HG03066 (cell line): ENCODE measurements around the gene SPEM2.

Experiments
- ATAC-seq: cut with Tn5 transposase; IDR thresholded peaks from one replicate; pipeline ENCODE4 v1.9.1; 2021; ENCODE audit warnings: low read depth; ENCODE audit not compliant: unreplicated experiment

Gene SPEM2

DNA sequence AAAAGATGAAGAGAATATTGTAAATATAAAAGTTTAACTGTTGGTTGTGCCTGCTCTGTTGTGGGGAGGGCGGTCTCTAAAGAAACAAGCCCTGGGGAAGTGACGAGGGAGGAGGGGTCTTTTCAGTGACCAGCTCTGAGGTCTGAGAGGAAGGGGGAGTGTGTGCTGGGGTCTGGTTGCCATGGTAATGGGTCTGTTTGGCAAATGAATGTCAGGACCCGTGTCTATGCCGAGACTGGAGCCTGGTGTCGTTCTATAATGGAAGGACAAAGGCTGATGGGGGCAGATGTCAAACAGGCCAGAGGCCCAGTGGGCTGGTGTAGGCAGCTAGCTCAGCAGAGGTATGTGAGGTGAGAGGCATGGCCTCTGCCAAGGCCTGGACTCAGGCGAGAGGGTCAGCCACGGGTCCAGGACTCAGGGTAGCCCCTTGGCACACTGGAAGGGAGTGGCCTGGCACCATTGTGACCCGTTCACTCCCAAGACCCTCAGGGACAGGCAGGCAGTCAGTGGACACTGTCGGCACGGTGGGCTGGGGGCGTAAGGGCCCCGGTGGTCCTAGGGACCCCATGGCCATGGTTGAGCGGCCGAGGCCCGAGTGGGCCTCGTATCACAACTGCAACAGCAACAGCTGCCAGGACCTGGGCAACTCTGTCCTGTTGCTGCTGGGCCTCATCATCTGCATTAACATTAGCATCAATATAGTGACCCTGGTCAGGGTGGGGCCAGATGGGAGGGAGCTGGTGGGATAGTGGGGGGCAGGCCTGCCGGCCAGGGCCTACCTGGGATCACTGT is 5.4 kb upstream of the SPEM2 start, which contains the start of gene SPEM1:
Gene SPEM1, plus strand, starts transcription at position 506 of the 792 bp plus-strand sequence. Its CDS starts 61 bp downstream, at position 567.
- ATAC-seq = no peak

DNA sequence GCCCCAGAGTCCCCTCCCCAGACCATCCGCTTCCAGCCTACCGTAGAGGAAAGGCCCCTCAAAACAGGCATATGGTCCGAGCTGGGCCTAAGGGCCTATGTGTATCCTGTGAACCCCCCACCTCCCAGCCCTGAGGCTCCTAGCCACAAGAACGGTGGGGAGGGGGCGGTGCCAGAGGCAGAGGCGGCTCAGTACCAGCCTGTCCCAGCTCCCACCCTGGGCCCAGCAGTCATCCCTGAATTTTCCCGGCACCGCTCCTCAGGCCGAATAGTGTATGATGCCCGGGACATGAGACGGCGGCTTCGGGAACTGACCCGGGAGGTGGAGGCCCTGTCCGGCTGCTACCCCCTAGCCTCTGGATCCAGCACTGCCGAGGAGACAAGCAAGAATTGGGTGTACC is 4.2 kb upstream of the SPEM2 start:
- ATAC-seq = no peak

DNA sequence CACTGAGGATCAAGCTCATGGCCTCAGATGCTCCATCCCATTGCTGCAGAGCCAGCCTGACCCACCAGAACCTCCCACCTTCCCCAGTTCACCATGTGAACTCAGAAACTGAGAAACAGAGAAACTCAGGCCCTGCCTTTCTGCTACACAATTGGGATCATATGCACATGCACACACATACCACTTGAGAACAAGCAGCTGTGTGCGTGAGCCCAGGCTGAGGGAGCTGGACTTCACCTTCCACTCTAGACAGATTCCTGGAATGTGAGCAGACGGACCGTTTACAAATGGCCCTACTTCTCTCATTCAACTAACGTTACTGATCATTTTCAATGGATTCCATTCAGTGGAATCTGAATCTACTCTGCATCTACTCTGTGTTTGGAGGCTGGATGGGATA is 1.7 kb upstream of the SPEM2 start:
- ATAC-seq = no peak

DNA sequence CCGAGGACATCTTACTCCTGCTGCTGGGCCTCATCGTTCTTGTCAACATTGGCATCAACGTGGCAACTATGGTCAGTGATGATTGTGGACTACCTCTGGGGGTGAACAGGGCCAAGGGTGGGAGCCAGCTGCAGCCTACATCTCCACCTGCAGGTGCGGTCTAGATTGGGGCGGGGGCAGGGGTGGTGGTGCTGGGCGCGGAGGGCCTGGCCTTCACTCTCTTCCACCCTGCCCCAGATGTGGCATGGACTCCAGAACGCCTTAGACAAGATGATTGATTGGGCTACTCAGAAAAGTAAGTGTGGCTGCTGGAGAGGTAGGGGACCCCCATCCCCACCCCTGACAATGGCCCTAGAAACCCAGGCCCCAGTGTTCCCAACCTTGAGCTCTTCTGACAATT is 340 bp downstream of the SPEM2 start:
- no peak for ATAC-seq

DNA sequence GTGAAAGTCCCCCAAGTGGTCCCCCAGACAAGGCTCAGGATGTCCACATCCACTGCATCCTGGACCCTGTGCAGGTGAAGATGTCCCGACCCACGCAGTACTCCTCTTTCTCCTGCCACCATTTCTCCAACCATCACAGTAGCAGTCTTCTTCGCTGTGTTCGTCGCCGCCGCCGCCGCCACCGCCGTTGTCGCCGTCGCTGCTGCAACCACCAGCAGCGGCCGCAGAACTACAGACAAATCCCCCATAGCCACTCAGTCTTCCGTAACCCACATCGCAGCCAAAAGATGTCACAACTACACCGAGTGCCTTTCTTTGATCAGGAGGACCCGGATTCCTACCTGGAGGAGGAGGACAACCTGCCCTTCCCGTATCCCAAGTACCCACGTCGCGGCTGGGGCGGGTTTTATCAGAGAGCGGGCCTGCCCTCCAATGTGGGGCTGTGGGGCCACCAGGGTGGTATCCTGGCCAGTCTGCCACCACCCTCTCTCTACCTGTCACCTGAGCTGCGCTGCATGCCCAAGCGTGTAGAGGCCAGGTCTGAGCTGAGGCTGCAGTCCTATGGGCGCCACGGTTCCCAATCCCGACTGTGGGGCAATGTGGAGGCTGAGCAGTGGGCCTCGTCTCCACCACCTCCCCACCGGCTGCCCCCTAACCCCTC is 917 bp downstream of the SPEM2 start:
- ATAC-seq = no peak

DNA sequence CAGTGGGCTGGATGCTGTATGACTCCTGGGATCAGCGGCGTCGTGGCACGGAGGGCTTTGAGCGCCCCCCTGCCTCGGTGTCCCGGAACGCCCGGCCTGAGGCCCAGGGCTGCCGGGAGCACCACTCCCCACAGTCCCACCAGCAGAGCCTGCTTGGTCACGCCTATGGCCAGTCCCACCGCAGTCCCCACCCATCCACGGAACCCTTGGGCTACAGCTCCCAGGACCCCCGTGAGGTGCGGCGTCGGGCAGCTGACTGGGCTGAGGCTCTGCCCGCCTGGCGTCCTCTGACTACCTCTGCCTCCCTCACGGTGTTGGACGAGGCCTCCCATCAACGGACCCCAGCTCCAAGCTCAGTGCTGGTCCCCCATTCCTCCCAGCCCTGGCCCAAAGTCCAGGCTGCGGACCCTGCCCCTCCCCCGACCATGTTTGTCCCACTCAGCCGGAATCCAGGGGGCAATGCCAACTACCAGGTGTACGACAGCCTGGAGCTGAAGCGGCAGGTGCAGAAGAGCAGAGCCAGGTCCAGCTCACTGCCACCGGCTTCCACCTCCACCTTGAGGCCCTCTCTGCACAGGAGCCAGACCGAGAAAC is 1.6 kb downstream of the SPEM2 start:
- no peak for ATAC-seq

DNA sequence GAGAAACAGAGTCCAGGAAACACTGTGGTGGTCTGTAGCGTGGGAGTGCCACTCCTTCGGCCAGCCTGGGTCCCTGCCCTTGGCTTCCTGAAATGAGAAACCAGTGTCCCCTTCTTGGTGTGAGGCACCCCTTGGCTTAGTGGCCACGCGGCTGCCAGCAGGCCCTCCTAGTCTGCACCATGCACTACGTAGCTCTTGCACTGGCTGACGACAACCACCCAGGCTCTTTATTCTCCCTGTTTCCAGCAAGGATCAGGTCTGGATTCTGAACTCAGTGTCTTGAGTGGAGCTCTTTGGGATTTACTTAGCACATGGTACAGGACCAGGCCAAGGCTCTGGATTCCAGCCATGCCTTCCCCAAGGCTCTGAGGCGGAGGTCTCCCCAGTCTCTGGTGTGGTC is 2.1 kb downstream of the SPEM2 start:
- ATAC-seq = no peak

DNA sequence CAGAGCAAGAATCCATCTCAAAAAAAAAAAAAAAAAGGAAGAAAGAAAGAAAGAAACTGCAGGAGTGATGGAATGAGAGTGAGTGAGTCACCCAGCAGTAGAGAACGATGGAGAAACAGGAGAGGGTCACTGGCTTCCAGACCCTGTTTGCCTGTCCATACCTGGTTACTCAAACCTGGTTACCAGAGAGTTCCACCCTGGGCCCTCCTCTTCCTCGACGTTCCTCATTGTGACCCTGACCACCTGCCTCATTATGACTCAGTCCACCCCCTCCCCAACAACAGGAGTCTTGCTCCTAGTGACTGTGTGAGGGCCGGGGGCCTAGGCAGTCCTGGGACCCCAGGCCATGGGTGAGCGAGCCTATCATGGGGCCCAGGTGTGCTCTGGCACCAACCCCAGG is 3.1 kb downstream of the SPEM2 start, which contains the start of gene SPEM3:
Gene SPEM3, plus strand, starts transcription at position 301 of the 400 bp plus-strand sequence. Its CDS starts 46 bp downstream, at position 347.
- no peak for ATAC-seq

DNA sequence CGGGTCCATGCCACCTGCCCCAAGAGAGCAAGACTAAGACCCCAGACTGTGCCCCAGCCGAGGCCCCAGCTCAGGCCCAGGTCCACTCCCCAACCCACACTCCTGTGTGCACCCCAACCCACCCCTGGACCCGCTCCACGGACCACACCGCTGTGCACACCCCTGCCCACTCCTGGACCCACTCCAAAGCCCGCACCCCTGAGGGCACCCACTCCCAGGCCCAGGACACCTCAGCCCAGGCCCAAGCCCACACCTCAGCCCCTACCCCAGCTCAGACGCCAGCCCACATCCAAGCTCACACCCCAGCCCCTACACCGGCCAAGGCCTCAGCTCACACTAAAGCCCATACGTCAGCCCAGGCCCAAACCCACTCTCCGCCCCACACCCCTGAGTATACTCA is 4.3 kb downstream of the SPEM2 start:
- no peak for ATAC-seq

DNA sequence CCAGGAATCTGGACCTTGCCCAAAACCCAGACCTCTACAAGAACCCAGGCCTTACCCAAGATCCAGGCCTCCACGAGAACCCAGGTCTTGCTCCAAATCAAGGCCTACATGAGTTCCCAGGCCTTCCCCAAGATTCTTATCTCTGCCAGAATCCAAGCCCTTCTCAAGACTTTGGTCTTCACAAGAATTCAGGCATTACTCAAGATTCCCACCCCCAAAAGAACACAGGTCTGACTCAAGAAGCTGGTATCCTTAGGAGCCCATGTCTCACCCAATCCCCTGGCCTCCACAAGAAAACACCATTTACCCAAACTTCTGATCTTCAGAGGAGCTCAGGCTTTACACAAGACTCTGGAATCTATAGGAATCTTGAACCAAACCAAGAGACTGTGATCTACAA is 5.8 kb downstream of the SPEM2 start:
- ATAC-seq = no peak

DNA sequence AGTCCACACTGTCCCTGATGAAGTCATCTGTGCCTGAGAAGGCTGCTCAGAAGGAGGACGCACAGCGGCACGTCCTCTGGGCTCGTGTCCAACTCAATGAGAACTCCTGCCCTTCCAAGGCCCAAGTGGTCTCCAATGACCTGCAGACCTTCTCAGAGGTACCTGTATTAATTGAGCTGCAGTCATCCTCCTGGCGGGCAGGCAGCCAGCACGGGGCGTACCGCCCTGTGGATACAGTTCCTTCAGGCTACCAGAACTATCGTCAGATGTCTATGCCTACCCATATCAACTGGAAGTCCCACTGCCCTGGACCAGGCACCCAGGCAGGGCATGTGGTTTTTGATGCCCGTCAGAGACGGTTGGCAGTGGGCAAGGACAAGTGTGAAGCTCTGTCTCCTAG is 6.9 kb downstream of the SPEM2 start:
- no peak for ATAC-seq

DNA sequence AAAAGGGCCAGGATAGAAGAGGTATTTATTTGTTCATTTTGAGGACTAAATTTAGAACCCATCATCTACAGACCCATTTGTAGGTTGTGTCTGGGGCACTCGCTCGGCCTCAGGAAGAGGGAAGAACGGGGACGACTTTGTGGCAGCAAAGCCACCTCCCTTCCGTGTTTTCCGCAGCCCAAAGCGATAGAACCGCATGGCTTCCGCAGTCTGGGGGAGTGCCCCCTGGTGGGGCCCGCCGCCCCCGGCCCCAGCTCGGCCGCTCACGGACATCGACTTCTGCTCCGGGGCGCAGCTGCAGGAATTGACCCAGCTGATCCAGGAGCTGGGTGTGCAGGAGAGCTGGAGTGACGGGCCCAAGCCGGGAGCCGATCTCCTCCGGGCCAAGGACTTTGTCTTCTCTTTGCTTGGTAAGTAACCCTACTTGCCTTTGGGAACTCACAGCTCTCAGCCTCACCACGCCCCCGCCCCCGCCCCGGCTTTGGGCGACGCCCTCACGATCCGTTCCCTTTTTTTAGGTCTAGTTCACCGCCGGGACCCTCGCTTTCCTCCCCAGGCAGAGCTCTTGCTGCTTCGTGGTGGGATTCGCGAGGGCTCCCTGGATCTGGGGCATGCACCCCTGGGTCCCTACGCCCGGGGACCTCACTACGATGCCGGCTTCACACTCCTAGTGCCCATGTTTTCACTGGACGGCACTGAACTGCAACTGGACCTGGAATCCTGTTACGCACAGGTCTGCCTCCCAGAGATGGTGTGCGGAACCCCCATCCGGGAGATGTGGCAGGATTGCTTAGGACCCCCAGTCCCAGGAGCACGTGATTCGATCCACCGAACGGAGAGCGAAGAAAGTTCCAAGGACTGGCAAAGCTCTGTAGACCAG is 10.5 kb downstream of the SPEM2 start:
- ATAC-seq = no peak

DNA sequence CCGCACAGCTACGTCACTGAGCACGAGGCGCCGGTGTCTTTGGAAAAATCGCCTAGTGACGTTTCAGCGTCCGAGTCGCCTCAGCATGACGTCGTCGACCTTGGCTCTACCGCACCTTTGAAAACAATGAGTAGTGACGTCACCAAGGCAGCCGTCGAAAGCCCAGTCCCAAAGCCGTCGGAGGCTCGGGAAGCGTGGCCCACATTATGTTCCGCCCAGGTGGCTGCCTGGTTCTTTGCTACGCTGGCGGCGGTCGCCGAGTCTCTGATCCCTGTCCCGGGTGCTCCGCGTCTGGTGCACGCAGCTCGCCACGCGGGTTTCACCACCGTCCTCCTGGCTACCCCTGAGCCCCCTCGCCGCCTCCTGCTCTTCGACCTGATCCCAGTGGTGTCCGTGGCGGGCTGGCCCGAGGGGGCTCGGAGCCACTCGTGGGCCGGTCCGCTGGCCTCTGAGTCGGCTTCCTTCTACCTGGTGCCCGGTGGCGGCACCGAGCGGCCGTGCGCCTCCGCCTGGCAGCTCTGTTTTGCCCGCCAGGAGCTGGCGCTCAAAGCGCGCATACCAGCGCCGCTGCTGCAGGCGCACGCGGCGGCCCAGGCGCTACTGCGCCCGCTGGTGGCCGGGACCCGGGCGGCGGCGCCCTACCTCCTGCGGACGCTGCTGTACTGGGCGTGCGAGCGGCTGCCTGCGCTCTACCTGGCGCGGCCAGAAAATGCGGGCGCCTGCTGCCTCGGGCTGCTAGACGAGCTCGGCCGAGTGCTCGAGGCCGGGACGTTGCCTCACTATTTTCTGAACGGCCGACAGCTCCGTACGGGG is 11.3 kb downstream of the SPEM2 start:
- no peak for ATAC-seq

DNA sequence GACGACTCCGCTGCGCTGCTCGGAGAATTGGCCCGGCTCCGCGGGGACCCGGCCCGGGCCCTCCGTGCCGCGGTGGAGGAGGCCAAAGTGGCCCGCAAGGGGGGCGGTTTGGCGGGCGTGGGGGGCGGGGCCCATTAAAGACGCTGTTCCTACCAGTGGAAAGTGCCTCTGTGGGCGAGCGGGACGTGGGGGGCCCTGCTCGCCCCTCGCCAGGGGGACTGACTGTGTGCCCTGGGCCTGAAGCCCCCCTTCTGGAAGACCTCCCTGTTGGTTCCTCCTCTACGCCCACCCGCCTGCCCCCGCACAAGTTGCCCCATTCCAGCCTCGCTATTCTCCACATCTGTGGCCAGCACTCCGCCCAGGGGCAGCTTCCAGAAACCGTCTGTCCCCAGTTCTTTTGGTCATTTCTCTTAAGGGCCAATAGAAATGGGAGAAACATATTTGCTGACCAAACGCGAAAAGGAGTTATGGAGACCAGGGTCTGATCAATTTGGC is 12.0 kb downstream of the SPEM2 start:
- no peak for ATAC-seq

DNA sequence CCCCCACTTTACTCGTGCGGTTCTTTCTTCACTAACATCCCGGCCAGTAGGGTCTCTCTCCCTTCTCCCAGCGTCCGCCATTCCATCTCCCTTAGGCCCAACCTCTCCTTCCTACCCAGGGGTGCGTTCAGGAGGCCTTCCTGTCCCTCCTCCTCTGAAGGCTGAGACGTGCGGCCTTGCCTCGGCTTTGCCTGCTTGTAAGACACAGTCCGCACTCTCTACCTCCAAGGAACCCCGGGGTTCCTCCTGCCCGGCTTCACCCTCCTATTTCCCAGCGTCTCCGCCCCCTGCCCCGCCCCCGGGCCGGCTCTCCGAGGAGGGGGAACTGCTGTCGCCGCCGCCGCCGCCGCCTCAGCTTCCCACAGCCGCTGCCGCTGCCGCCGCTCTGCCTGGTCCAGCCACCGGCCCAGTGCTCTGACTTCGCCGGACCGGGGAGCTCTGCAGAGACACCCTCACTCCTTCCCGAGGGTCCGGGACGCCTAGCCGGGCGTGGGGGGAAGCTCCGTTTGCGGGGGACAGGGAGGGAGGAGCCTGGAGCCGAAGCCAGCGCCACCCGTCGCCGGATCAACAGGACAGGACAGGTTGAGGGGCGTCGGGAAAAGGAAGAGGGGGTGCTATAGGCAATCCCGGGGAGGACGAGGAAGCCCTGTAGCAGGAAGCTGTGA is 12.7 kb downstream of the SPEM2 start:
- ATAC-seq = no peak

DNA sequence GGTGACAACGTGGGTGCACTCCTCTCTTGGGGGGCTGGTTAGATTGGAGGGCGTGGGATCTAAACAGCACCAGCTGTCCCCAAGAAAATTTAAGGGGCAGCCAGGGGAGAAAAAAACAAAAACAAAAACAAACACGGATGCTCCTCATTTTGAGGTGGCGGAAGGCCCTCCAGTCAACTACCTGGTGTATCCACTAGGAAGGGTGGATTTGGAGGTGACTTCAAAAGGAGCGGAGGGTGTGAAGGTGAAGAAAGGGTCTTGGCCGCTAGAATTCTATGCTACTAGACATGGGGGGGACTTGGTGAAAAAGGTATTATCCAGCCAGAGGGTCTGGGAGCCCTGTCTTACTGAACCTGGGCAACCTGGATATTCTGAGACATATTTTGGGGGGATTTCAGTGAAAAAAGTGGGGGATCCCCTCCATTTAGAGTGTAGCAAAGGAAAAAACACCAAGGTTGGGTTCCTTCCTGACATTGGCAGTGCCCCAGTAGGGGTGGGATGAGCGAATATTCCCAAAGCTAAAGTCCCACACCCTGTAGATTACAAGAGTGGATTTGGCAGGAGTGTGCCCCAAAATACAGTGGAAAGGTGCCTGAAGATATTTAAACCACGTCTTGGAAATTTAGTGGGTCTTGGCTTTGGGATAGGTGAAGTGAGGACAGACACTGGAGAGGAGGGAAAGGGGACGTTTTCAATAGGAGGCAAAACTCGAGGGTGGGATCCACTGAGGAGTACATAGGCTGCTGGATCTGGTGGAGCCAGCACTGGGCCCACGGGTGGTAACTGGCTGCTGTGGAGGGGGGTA is 13.4 kb downstream of the SPEM2 start:
- ATAC-seq = no peak

DNA sequence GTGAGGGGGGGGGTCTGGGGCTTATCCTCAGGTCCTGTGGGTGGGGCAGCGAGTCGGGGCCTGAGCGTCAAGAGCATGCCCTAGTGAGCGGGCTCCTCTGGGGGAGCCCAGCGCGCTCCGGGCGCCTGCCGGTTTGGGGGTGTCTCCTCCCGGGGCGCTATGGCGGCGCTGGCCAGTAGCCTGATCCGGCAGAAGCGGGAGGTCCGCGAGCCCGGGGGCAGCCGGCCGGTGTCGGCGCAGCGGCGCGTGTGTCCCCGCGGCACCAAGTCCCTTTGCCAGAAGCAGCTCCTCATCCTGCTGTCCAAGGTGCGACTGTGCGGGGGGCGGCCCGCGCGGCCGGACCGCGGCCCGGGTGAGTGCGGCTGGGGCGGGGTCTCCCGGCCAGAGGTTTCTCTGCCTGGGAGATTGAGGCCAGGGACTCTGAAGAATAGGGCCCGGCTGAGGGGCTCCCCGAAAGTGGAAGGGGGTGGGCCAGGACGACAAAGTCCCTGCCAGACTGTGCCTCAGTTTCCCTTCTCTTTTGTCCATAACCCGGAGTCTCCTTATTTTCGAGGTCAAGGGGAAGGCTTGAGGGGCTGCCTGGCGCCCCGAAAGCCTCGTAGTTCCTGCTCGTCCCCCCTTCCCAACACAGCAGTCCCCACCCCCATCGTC is 14.2 kb downstream of the SPEM2 start, which contains the start of gene FGF11:
Gene FGF11, plus strand, starts transcription at position 51 of the 651 bp plus-strand sequence. Its CDS starts 109 bp downstream, at position 160.
- no peak for ATAC-seq
